HepG2 (cell line): ENCODE measurements around the gene ENGASE. TPM values are rescaled to one million over a fixed set of nuclear protein-coding genes. Genes with fewer than 3 reads are reported as not detected.

Experiments
- ATAC-seq: fragments of 200-7000 bp; cut with Tn5 transposase; 3 replicates; pipeline ENCODE4 v1.9.1; 2020; ENCODE audit warnings: mild to moderate bottlenecking, moderate library complexity
- BruUV-seq: library from RNA; stranded (reverse); fragments of 400-500 nt; replicated peaks from 2 replicates; lab custom pipeline; 2021; lab: Mats Ljungman, UMichigan
- CTCF ChIA-PET: fragments of 300-600 bp; formaldehyde crosslinking; extraction: SDS; loops from one replicate; lab custom pipeline; 2021; ENCODE audit warnings: low total read pairs, inconsistent platforms, low intra/inter-chr PET ratio; lab: Yijun Ruan, JAX
- POLR2A ChIA-PET: fragments of 350-600 bp; sonication (Branson Sonifier 250); formaldehyde crosslinking; loops from one replicate; lab custom pipeline; 2020; ENCODE audit warnings: antibody characterized with exemption, inconsistent platforms; lab: Yijun Ruan, JAX
- DNase-seq: peaks from one replicate; pipeline ENCODE4 v3.0.0-alpha.2; 2015; ENCODE audit warnings: low spot score
- FAIRE-seq: peaks from 3 replicates; lab custom pipeline; 2011; peaks lifted over from hg19 to GRCh38; lab: Jason Lieb, UNC
- H2AFZ ChIP-seq: one replicate; pipeline ENCODE4 v1.6.1; 2011; ENCODE audit warnings: low read length, inconsistent platforms
- H3K27ac ChIP-seq: fragments of 300-600 bp; 3 replicates; pipeline ENCODE4 v1.8.0; 2011; ENCODE audit warnings: mixed run types, mild to moderate bottlenecking, mixed read lengths, low read length, inconsistent platforms; ENCODE audit not compliant: insufficient read depth; ENCODE audit errors: extremely low read length
- H3K27me3 ChIP-seq, 2 experiments: fragments of 200-600 bp in 1 of 2; 2 replicates in 1 of 2; 3 replicates in 1 of 2; pipeline versions ENCODE4 v1.6.0 to v1.8.0; 2011; ENCODE audit warnings: low read length in 2 of 2, mild to moderate bottlenecking in 2 of 2, moderate library complexity in 2 of 2, inconsistent platforms in 1 of 2; ENCODE audit not compliant: insufficient read depth in 2 of 2, control insufficient read depth in 1 of 2
- H3K36me3 ChIP-seq, 2 experiments: fragments of 200-600 bp in 1 of 2; replicated peaks in 1 of 2; 2 replicates in 1 of 2; 3 replicates in 1 of 2; pipeline versions ENCODE4 v1.5.1 to v1.8.0; 2011; ENCODE audit warnings: low read length in 2 of 2, inconsistent platforms in 1 of 2; ENCODE audit not compliant: insufficient read depth in 2 of 2, control insufficient read depth in 1 of 2
- H3K4me1 ChIP-seq: 2 replicates; pipeline ENCODE4 v1.5.1; 2012; ENCODE audit warnings: low read length, inconsistent platforms; ENCODE audit not compliant: insufficient read depth
- H3K4me2 ChIP-seq: 2 replicates; pipeline ENCODE4 v1.6.0; 2011; ENCODE audit warnings: low read depth, low read length, inconsistent platforms
- H3K4me3 ChIP-seq, 3 experiments: fragments of 200-600 bp in 1 of 3; sonication (generic), shearing (Covaris generic) in 1 of 3; replicated peaks in 1 of 3; 2 replicates each; pipeline ENCODE4 v1.5.1; 2011 to 2016; ENCODE audit warnings: low read length in 3 of 3, inconsistent platforms in 2 of 3, low read depth in 2 of 3, mild to moderate bottlenecking in 2 of 3, control low read depth in 1 of 3, mixed read lengths in 1 of 3; ENCODE audit not compliant: insufficient read depth in 1 of 3
- H3K79me2 ChIP-seq: one replicate; pipeline ENCODE4 v1.6.1; 2011; ENCODE audit warnings: low read length, inconsistent platforms; ENCODE audit not compliant: insufficient read depth
- H3K9ac ChIP-seq: 2 replicates; pipeline ENCODE4 v1.6.0; 2011; ENCODE audit warnings: mild to moderate bottlenecking, low read depth, low read length, inconsistent platforms; ENCODE audit not compliant: insufficient read depth
- H3K9me3 ChIP-seq: 2 replicates; pipeline ENCODE4 v1.5.1; 2012; ENCODE audit warnings: mild to moderate bottlenecking, low read length
- H4K20me1 ChIP-seq: 2 replicates; pipeline ENCODE4 v1.6.0; 2011; ENCODE audit warnings: inconsistent platforms, mild to moderate bottlenecking, low read length, moderate library complexity; ENCODE audit not compliant: insufficient read depth
- BHLHE40 ChIP-seq: IDR thresholded peaks from 2 replicates; pipeline ENCODE4 v1.6.1; 2011; ENCODE audit warnings: low read length, improper control_type of control experiment
- CREB1 ChIP-seq, 2 experiments: fragments of 450-650 bp in 1 of 2; IDR thresholded peaks; 2 replicates each; pipeline ENCODE4 v1.6.1; 2016 to 2017; ENCODE audit warnings: control low read depth in 1 of 2, mild to moderate bottlenecking in 1 of 2, missing compliant biosample characterization in 1 of 2, missing genetic modification characterization in 1 of 2
- FOXA1 ChIP-seq, 2 experiments: fragments of 450-650 bp in 1 of 2; sonication (generic) in 1 of 2; formaldehyde crosslinking in 1 of 2; IDR thresholded peaks; 2 replicates each; pipeline versions ENCODE4 v1.4.0 to v1.6.1; 2016 to 2020; ENCODE audit warnings: missing genetic modification reagents in 1 of 2
- GTF3A ChIP-seq: sonication (generic); formaldehyde crosslinking; conservative IDR thresholded peaks from 2 replicates; pipeline ENCODE4 v1.4.0; 2020; ENCODE audit warnings: mild to moderate bottlenecking, missing genetic modification reagents
- RAD21 ChIP-seq: fragments of 450-650 bp; formaldehyde crosslinking; IDR thresholded peaks from 2 replicates; pipeline ENCODE4 v1.5.0; 2020; ENCODE audit warnings: mild to moderate bottlenecking
- SMARCC2 ChIP-seq: fragments of 450-650 bp; IDR thresholded peaks from 2 replicates; pipeline ENCODE4 v1.6.1; 2017; ENCODE audit warnings: antibody characterized with exemption, mild to moderate bottlenecking
- SMC3 ChIP-seq: IDR thresholded peaks from 2 replicates; pipeline ENCODE4 v1.6.1; 2011; ENCODE audit warnings: low read length, improper control_type of control experiment
- STAG1 ChIP-seq: sonication (generic); formaldehyde crosslinking; IDR thresholded peaks from 2 replicates; pipeline ENCODE4 v1.4.0; 2020; ENCODE audit warnings: missing genetic modification reagents
- WGBS: methylation state at CpG from one replicate; pipeline ENCODE4 v1.1.6; 2017; ENCODE audit warnings: low lambda C conversion rate; 5-methylcytosine and 5-hydroxymethylcytosine counted together
- in situ Hi-C: cut with HindIII; loops from 2 replicates; pipeline ENCODE4 v1.10.0; 2017; ENCODE audit warnings: low pct_unique_long_range_greater_than_20kb; ENCODE audit not compliant: extremely low pct_ligation_motif_present
- intact Hi-C: fragments of 100-400 bp; cut with micrococcal nuclease; formaldehyde crosslinking; loops from one replicate; pipeline ENCODE4 v1.10.0; 2022; ENCODE audit not compliant: unreplicated experiment
- polyA plus RNA-seq, 8 experiments: library from polyadenylated mRNA; depleted of rRNA in 3 of 8; stranded (reverse) in 7 of 8; unstranded in 1 of 8; fragments of >200 nt; fragmentation: Illumina TruSeq in 4 of 8; extraction: Trizol in 4 of 8; gene quantifications; 2 replicates each; pipeline versions ENCODE4 v1.2.1 to v1.2.3, GENCODE V29; 2011 to 2016; ENCODE audit warnings: low read depth in 4 of 8, missing spikeins in 1 of 8, mixed read lengths in 1 of 8; ENCODE audit not compliant: insufficient read depth in 1 of 8
- total RNA-seq, 5 experiments: library from RNA; depleted of rRNA; stranded (reverse); fragments of >200 nt; fragmentation: Illumina TruSeq; extraction: Trizol; gene quantifications; 2 replicates each; pipeline ENCODE4 v1.2.3, GENCODE V29; 2016; ENCODE audit warnings: low read depth in 1 of 5
- TF ChIP-seq, protein P1 (sequence below): conservative IDR thresholded peaks from 2 replicates; pipeline ENCODE4 v1.6.1; 2018; ENCODE audit warnings: missing genetic modification reagents
- TF ChIP-seq, protein P2 (sequence below): IDR thresholded peaks from 2 replicates; pipeline ENCODE4 v1.6.1; 2012; ENCODE audit warnings: inconsistent platforms
- TF ChIP-seq, protein P3 (sequence below): sonication (generic); formaldehyde crosslinking; IDR thresholded peaks from 2 replicates; pipeline ENCODE4 v1.5.0; 2020; ENCODE audit warnings: mild to moderate bottlenecking, missing genetic modification reagents, moderate library complexity
- TF ChIP-seq, protein P4 (sequence below): IDR thresholded peaks from 2 replicates; pipeline ENCODE4 v1.6.1; 2016

ENGASE gene
- total and polyA plus RNA-seq, 2 of the 13 experiments (the other 11 are each of a cell fraction or from before 2014, with no cell fraction given): 10.6 to 18.1 TPM

DNA sequence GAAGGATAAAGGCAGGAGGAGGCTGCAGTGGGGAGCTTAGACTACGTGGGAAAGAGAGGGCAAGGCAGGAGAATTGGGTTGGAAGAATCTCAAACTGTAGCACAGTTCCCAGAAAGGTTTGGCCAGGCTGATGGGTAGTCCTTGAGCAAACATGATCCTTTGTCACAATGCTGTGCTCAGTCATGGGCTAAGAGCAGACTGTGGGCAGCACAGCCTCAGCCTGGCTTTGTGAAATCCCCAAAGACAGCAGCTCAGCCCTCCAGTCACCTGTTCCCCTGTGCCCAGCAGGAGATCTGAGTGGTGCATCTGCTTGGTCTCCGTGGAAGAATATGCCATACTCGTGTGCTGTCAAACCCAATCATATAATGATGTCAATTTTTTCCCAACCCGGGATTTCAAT, 10.6 kb upstream of the ENGASE start:
- Histone ChIP-seq H3K36me3 (no peaks in the 10 kb centered on the region), H3K4me2 (no peak overlapping the region), H3K4me1 (peaks cover 2% of the 10 kb centered on the region), H3K9me3 (no peaks in the 10 kb centered on the region), H3K79me2 (no peaks in the 10 kb centered on the region), H3K27me3 (peaks cover 2 to 23% of the 10 kb centered on the region in 2 experiments; a peak in 3 of 5 replicates), H4K20me1 (no peaks in the 10 kb centered on the region), H2AFZ (no peak overlapping the region), H3K27ac (no peak overlapping the region), H3K4me3 (no peak overlapping the region), H3K9ac (no peak overlapping the region)
- 25% methylated on average over 4 of the region's 4 CpGs for WGBS
- BruUV-seq: no TSS peak
- FAIRE-seq (no peak), ATAC-seq (peak; percentile 59; the same call in 2 of the 3 replicates), DNase-seq (no peak)
- CTCF ChIA-PET: interaction anchor here (1.4 kb wide), 1 partner anchor 328 kb away, joined by 7 read pairs; no protein-coding TSS in a partner anchor
- POLR2A ChIA-PET: no interaction called here
- intact Hi-C loops (no loop called here), in situ Hi-C loops (no loop called here)
- TF ChIP-seq, protein P1, sequence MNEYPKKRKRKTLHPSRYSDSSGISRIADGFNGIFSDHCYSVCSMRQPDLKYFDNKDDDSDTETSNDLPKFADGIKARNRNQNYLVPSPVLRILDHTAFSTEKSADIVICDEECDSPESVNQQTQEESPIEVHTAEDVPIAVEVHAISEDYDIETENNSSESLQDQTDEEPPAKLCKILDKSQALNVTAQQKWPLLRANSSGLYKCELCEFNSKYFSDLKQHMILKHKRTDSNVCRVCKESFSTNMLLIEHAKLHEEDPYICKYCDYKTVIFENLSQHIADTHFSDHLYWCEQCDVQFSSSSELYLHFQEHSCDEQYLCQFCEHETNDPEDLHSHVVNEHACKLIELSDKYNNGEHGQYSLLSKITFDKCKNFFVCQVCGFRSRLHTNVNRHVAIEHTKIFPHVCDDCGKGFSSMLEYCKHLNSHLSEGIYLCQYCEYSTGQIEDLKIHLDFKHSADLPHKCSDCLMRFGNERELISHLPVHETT (CRISPR knock-in tag): no peak
- TF ChIP-seq FOXA1 (IDR thresholded peaks at IDR 0.05): no peak
- TF ChIP-seq FOXA1 (CRISPR knock-in tag; IDR thresholded peaks at IDR 0.05): 0 out of 2 replicates have a peak, but pooled peaks have one; percentile 11

DNA sequence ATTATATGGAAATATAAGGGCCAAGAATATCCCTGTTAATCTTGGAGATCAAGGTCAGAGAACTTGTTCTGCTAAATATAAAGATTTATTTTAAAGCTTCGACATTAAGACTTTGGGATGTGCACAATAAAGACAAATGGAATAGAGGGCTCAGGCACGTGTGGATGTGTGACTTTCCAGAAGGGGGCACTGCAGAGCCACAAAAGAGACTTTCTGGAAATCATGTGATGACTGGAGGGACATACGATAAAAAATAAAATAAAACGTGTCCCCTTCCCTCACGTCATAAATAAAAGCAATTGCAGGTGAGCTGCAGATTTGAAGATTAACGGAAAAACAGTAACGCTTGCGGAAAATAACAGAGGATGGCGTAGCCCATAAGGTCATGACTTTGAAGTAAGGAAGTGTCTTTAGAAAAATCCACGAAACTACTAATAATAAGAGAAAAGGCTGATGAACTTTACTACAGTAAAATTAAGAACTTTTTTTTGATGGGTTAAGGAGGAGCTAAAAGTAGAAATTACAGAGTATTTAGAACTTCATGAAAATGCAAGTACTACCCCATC, 9.4 kb upstream of the ENGASE start:
- CTCF ChIA-PET: interaction anchor here (1.4 to 2.1 kb wide), 3 partner anchors 17 to 328 kb away, joined by 4 to 22 read pairs (median 7); no protein-coding TSS in a partner anchor
- BruUV-seq: no TSS peak
- Histone ChIP-seq H3K27me3 (peaks cover 2 to 22% of the 10 kb centered on the region in 2 experiments; a peak in 3 of 5 replicates), H3K4me2 (no peak overlapping the region), H3K36me3 (no peaks in the 10 kb centered on the region), H3K9me3 (no peaks in the 10 kb centered on the region), H3K4me3 (no peak overlapping the region), H3K79me2 (no peaks in the 10 kb centered on the region), H3K27ac (no peak overlapping the region), H3K9ac (no peak overlapping the region), H2AFZ (no peak overlapping the region), H4K20me1 (no peaks in the 10 kb centered on the region), H3K4me1 (no peaks in the 10 kb centered on the region)
- peak; percentile 69 for TF ChIP-seq STAG1 (CRISPR knock-in tag)
- peak; percentile 50; the same call in 1 of the 2 replicates for TF ChIP-seq BHLHE40
- TF ChIP-seq, protein P2, sequence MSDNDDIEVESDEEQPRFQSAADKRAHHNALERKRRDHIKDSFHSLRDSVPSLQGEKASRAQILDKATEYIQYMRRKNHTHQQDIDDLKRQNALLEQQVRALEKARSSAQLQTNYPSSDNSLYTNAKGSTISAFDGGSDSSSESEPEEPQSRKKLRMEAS: 0 out of 2 replicates have a peak, but pooled peaks have one; percentile 17
- TF ChIP-seq SMARCC2: no peak
- TF ChIP-seq, protein P3, sequence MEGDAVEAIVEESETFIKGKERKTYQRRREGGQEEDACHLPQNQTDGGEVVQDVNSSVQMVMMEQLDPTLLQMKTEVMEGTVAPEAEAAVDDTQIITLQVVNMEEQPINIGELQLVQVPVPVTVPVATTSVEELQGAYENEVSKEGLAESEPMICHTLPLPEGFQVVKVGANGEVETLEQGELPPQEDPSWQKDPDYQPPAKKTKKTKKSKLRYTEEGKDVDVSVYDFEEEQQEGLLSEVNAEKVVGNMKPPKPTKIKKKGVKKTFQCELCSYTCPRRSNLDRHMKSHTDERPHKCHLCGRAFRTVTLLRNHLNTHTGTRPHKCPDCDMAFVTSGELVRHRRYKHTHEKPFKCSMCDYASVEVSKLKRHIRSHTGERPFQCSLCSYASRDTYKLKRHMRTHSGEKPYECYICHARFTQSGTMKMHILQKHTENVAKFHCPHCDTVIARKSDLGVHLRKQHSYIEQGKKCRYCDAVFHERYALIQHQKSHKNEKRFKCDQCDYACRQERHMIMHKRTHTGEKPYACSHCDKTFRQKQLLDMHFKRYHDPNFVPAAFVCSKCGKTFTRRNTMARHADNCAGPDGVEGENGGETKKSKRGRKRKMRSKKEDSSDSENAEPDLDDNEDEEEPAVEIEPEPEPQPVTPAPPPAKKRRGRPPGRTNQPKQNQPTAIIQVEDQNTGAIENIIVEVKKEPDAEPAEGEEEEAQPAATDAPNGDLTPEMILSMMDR (CRISPR knock-in tag): peak; percentile 71
- TF ChIP-seq, protein P4, sequence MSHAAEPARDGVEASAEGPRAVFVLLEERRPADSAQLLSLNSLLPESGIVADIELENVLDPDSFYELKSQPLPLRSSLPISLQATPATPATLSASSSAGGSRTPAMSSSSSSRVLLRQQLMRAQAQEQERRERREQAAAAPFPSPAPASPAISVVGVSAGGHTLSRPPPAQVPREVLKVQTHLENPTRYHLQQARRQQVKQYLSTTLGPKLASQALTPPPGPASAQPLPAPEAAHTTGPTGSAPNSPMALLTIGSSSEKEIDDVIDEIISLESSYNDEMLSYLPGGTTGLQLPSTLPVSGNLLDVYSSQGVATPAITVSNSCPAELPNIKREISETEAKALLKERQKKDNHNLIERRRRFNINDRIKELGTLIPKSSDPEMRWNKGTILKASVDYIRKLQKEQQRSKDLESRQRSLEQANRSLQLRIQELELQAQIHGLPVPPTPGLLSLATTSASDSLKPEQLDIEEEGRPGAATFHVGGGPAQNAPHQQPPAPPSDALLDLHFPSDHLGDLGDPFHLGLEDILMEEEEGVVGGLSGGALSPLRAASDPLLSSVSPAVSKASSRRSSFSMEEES (CRISPR knock-in tag): peak; percentile 77
- peak; percentile 43; the same call in 1 of the 2 replicates for TF ChIP-seq RAD21
- TF ChIP-seq GTF3A (CRISPR knock-in tag): no peak
- TF ChIP-seq CREB1 (IDR thresholded peaks at IDR 0.05): peak; percentile 30; the same call in 1 of the 2 replicates
- TF ChIP-seq CREB1 (CRISPR knock-in tag; IDR thresholded peaks at IDR 0.05): no peak
- peak; percentile 57 for TF ChIP-seq SMC3
- in situ Hi-C loops: no loop called here
- POLR2A ChIA-PET: no interaction called here
- intact Hi-C loops: loop anchor here (1.0 kb wide), 1 partner anchor 17 kb away; no protein-coding TSS in a partner anchor
- ATAC-seq: 0 out of 3 replicates have a peak, but pooled peaks have one; percentile 46
- WGBS: 37% methylated on average over 10 of the region's 10 CpGs
- DNase-seq: peak; percentile 43
- FAIRE-seq: no peak
